WI38 (cell line): Measurements from ENCODE around the gene SLC41A2.

Source experiments
- H3K4me3 ChIP-seq: 2 replicates; pipeline ENCODE4 v1.5.1; 2011; ENCODE audit warnings: low read depth, mild to moderate bottlenecking, control low read depth, low read length
- TF ChIP-seq, protein P1 (sequence below): IDR thresholded peaks from 2 replicates; pipeline ENCODE4 v1.5.1; 2012; ENCODE audit warnings: low read depth, mild to moderate bottlenecking, control low read depth, low read length

Gene SLC41A2

DNA sequence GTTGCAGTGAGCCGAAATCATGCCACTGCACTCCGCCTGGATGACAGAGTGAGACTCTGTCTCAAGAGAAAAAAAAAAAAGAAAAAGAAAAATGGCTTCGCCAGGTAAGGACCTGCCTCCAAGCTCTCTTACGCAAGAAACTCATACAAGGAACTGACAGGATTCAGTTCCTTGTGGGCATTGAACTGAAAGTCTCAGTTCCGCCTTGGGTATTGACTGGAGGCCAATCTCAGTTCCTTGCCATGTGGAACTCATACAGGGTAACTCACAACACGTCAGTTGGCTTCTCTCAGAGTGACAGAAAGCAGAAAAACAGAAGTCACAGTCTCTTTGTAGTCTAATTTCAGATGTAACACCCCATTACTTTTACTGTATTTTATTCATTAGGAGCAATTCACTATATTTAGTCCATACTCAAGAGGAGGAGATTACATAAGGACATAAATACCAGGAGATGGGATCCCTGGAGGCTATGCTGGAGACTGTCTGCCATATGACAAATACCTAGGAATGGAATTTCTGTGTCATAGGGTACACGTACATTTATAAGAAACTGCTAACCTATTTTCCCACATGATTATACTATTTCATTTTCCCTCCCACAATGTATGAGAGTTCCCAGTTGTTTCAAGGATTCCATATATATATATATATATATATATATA, 16.7 kb upstream of the SLC41A2 start:
- TF ChIP-seq, protein P1, sequence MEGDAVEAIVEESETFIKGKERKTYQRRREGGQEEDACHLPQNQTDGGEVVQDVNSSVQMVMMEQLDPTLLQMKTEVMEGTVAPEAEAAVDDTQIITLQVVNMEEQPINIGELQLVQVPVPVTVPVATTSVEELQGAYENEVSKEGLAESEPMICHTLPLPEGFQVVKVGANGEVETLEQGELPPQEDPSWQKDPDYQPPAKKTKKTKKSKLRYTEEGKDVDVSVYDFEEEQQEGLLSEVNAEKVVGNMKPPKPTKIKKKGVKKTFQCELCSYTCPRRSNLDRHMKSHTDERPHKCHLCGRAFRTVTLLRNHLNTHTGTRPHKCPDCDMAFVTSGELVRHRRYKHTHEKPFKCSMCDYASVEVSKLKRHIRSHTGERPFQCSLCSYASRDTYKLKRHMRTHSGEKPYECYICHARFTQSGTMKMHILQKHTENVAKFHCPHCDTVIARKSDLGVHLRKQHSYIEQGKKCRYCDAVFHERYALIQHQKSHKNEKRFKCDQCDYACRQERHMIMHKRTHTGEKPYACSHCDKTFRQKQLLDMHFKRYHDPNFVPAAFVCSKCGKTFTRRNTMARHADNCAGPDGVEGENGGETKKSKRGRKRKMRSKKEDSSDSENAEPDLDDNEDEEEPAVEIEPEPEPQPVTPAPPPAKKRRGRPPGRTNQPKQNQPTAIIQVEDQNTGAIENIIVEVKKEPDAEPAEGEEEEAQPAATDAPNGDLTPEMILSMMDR: no peak
- H3K4me3 ChIP-seq: no peak overlapping the region

DNA sequence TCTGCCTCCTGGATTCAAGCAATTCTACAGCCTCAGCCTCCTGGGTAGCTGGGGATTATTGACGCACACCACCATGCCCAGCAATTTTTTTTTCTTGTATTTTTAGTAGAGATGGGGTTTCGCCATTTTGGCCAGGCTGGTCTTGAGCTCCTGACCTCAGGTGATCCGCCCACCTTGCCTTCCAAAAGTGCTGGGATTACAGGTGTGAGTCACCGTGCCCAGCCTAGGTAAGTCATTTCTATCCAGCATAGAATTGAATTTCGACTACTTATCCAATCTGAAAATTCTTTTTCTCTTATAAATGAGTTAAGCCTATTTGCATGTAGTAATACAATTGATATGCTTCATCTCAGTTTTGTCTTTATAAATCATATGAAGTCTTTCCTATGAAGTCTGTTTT, 15.2 kb upstream of the SLC41A2 start:
- TF ChIP-seq, protein P1: no peak
- no peak overlapping the region for H3K4me3 ChIP-seq

DNA sequence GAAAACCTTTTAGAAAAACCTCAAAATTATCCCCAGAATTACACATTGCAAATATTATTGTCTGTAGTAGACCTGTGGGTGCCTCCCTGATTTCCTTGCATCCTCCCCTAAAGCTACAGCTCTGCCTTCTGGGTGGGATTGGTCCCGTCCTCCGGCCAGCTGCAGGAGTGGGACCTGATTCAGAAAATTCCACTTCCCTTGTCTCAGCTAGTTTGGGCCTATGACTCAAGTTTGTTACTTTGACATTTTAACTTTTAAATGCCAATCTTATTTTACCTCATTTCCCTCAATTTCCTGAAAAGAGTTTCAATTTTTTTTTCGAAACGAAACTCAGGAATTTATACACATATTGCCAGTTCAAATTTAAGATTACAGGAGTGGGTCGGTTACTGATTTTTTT, 13.2 kb upstream of the SLC41A2 start:
- no peak overlapping the region for H3K4me3 ChIP-seq
- TF ChIP-seq, protein P1: no peak

DNA sequence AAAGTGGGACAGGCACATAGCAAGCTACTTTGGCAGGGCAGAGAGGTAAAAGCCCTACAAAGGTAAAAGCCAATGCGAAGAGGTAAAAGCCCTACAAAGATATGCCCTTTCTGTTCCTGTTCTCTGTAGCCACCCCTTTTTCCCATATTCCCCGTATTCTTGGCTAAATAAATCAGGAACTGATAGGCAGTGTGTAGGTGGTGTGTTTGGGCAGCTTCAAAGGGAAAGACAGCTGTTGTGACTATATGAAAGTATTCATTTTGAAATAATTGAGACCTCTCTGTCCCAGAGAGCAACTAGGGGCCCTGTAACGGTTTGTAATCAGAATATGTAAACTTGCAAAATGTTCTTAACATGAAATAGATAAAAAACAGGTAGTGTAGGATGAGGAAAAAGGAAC, 11.3 kb upstream of the SLC41A2 start:
- H3K4me3 ChIP-seq: no peak overlapping the region
- TF ChIP-seq, protein P1: no peak

DNA sequence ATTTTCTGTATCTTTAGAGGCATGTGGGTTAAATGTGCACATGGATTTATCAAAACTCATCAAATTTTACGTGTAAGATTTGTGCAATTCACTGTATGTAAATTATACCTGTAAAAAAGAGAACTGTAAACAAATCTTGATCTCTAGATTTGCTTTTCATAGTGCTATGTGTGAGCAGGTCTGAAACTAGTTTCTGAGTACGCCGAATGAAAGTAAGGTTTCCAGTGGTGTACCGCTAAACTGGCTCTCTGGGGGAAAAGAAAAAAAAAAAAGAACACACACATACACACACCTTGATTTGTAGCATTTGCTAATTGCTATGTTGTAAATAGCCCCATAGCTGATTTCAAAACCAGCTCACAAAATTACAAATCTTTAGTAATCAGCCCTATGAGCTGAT, 8.6 kb upstream of the SLC41A2 start:
- H3K4me3 ChIP-seq: no peak overlapping the region

DNA sequence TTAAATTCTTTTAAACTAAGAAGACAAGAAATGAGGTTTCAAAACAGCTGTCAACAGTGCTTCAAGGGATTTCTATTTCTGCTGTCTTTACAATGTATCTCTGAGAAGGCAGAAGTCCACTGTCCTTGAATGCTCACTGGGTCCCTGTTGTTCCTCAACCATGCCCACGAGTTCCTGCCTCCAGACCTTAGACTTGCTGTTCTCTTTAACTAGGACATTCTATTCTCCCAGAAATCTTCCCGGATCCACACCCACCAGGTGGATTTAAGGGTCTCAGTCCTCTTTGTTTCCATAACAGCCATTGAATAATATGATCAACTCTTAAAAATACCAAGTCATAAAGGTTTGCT, 6.7 kb upstream of the SLC41A2 start:
- TF ChIP-seq, protein P1: no peak

More for the DNA sequence above, 8.6 kb upstream of the SLC41A2 start:
- TF ChIP-seq, protein P1: no peak

DNA sequence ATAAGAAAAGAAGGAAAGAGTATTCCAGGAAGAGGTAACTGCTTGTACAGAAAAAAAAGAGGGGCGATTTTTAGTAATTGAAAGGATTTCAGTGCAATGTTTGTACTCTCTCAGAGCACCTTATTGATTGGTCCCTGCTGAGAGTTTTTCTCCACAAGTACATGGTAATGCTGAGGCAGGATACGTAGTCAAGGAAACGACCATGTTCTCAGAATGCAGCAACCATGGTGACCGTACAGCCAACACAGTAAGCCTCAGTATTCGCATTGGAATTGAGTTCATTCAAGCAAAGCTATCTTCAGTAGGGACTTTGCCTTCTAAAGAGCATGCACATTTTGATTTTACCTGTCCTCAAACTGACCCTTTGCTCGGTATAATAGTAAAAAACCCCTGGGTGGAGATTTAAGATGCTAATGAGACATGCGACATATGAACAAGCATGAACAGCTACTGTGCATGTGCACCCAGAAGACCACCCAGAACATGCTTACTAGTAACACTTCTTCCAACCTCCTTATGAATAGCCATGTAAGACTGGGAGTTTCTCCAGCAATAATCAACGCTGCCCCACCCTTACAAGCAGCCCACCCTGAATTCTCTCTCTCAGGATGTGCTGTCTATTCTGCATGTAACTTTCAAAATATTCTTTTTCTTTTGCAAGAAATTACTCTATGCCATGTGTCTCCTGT, 6.2 kb upstream of the SLC41A2 start:
- TF ChIP-seq, protein P1: no peak
- H3K4me3 ChIP-seq: no peak overlapping the region

More for the DNA sequence above, 6.7 kb upstream of the SLC41A2 start:
- no peak overlapping the region for H3K4me3 ChIP-seq
